DOHH2 (cell line): ENCODE data around the gene MRGPRF.

Experiments used
- H3F3A ChIP-seq: fragments of 200-600 bp; sonication (generic), shearing (Covaris generic); 2 replicates; pipeline ENCODE4 v1.6.0; 2016; ENCODE audit warnings: antibody characterized with exemption, mild to moderate bottlenecking; ENCODE audit not compliant: control insufficient read depth, insufficient read depth
- H3K27ac ChIP-seq: fragments of 200-600 bp; sonication (generic); 2 replicates; pipeline ENCODE4 v1.5.1; 2014; ENCODE audit warnings: low read depth, mild to moderate bottlenecking, low read length, moderate library complexity
- H3K27me3 ChIP-seq: fragments of 200-600 bp; sonication (generic); 2 replicates; pipeline ENCODE4 v1.6.1; 2014; ENCODE audit warnings: mild to moderate bottlenecking, low read length, mixed read lengths; ENCODE audit not compliant: control insufficient read depth
- H3K36me3 ChIP-seq: fragments of 200-600 bp; sonication (generic); 2 replicates; pipeline ENCODE4 v1.6.1; 2014; ENCODE audit warnings: mild to moderate bottlenecking, low read length, moderate library complexity, mixed read lengths; ENCODE audit not compliant: control insufficient read depth
- H3K4me1 ChIP-seq: fragments of 200-600 bp; sonication (generic); 2 replicates; pipeline ENCODE4 v1.6.1; 2014; ENCODE audit warnings: mild to moderate bottlenecking, low read length, mixed read lengths; ENCODE audit not compliant: control insufficient read depth
- H3K4me2 ChIP-seq: fragments of 200-600 bp; sonication (generic); 2 replicates; pipeline ENCODE4 v1.6.0; 2014; ENCODE audit warnings: mild to moderate bottlenecking, low read length, moderate library complexity
- H3K4me3 ChIP-seq: fragments of 200-600 bp; sonication (generic); 2 replicates; pipeline ENCODE4 v1.5.1; 2014; ENCODE audit warnings: mild to moderate bottlenecking, low read length, mixed read lengths
- H3K79me2 ChIP-seq: fragments of 200-600 bp; sonication (generic); 2 replicates; pipeline ENCODE4 v1.6.1; 2014; ENCODE audit warnings: mild to moderate bottlenecking, low read length, mixed read lengths; ENCODE audit not compliant: control insufficient read depth
- H3K9me2 ChIP-seq: fragments of 200-600 bp; sonication (generic); replicated peaks from 2 replicates; pipeline ENCODE4 v1.6.1; 2014; ENCODE audit warnings: mild to moderate bottlenecking, low read length, mixed read lengths; ENCODE audit not compliant: control insufficient read depth
- H3K9me3 ChIP-seq: fragments of 200-600 bp; sonication (generic); 2 replicates; pipeline ENCODE4 v1.6.1; 2014; ENCODE audit warnings: antibody characterized with exemption, low read length, mixed read lengths; ENCODE audit not compliant: control insufficient read depth, insufficient read depth
- H4K20me1 ChIP-seq: fragments of 200-600 bp; sonication (generic); 2 replicates; pipeline ENCODE4 v1.6.0; 2014; ENCODE audit warnings: low read depth, mild to moderate bottlenecking, antibody characterized with exemption, low read length, moderate library complexity; ENCODE audit not compliant: control insufficient read depth, insufficient read depth
- EZH2phosphoT487 ChIP-seq: fragments of 200-600 bp; sonication (generic); IDR thresholded peaks from 2 replicates; pipeline ENCODE4 v1.6.1; 2017; ENCODE audit warnings: borderline replicate concordance, mild to moderate bottlenecking, antibody characterized with exemption, low read length, moderate library complexity, mixed read lengths
- TF ChIP-seq, protein P1 (sequence below): fragments of 200-600 bp; sonication (generic); IDR thresholded peaks from one replicate; pipeline ENCODE4 v1.5.1; 2014; ENCODE audit warnings: antibody characterized with exemption, mild to moderate bottlenecking, low read depth, low read length; ENCODE audit not compliant: poor library complexity, severe bottlenecking

Gene MRGPRF

DNA sequence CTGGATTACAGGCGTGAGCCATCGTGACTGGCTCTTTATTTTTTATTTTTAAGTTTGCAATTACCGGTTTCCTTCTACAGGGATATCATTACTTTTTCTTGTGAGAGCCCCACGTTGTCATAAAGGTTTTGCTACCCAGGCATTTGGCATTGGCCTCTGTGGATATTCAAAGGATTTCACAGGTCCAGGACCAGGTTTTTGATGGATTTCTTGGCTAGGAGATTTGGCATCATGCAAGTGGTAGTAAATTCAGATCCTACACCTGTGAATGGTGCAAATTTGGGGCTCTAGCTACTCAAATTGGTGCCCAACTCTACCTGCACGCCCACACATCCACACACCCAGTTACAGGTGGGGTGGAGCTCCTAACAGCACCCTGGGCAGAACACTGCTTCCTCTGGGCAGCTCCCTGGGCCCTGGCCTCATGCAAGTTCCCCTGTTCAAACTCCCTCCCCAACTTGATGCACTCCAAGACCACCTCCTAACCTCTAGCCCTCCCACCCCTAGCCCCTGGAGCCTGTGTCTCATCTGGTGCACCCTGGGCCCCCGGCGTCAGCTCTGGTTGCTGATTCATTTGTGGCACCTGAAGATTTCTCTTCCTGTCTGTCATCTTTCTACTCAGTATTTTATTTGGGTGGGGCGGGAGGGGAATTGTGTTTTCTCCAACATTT, 23.0 kb downstream of the MRGPRF start:
- Histone ChIP-seq H3F3A (no peaks in the 10 kb centered on the region), H3K36me3 (no peaks in the 10 kb centered on the region), H3K4me3 (no peak overlapping the region), H3K4me2 (no peak overlapping the region), H3K9me3 (no peaks in the 10 kb centered on the region), H4K20me1 (no peaks in the 10 kb centered on the region), H3K27me3 (peaks cover 15% of the 10 kb centered on the region), H3K4me1 (no peaks in the 10 kb centered on the region), H3K27ac (no peak overlapping the region), H3K79me2 (no peaks in the 10 kb centered on the region), H3K9me2 (no peaks in the 10 kb centered on the region)
- TF ChIP-seq EZH2phosphoT487, result no peak
- TF ChIP-seq, protein P1, sequence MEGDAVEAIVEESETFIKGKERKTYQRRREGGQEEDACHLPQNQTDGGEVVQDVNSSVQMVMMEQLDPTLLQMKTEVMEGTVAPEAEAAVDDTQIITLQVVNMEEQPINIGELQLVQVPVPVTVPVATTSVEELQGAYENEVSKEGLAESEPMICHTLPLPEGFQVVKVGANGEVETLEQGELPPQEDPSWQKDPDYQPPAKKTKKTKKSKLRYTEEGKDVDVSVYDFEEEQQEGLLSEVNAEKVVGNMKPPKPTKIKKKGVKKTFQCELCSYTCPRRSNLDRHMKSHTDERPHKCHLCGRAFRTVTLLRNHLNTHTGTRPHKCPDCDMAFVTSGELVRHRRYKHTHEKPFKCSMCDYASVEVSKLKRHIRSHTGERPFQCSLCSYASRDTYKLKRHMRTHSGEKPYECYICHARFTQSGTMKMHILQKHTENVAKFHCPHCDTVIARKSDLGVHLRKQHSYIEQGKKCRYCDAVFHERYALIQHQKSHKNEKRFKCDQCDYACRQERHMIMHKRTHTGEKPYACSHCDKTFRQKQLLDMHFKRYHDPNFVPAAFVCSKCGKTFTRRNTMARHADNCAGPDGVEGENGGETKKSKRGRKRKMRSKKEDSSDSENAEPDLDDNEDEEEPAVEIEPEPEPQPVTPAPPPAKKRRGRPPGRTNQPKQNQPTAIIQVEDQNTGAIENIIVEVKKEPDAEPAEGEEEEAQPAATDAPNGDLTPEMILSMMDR, result no peak

DNA sequence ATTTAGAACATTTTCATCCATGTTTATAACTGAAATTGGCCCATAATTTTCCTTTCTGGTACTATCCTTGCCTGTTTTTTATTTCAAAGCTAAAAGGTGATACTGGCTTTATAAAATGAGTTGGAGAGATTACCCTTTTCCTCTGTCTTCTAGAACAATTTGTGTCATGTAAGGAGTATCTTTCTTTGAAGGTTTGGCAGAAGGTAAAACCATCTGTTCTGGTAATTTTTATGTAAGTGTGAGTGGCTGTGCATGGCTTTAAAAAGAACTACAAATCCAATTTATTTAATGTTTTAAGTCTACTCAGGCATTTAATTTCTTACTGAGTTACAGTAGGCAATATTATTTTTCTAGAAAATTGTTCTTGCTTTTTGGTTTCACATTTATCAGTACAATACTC, 24.6 kb downstream of the MRGPRF start:
- no peaks in the 10 kb centered on the region for H4K20me1 ChIP-seq
- no peaks in the 10 kb centered on the region for H3K36me3 ChIP-seq
- H3K27me3 ChIP-seq, result peaks cover 15% of the 10 kb centered on the region
- no peaks in the 10 kb centered on the region for H3K9me3 ChIP-seq
- H3F3A ChIP-seq, result no peaks in the 10 kb centered on the region
- H3K4me2 ChIP-seq, result no peak overlapping the region
- no peak overlapping the region for H3K4me3 ChIP-seq
- H3K27ac ChIP-seq, result no peak overlapping the region
- H3K79me2 ChIP-seq, result no peaks in the 10 kb centered on the region
- H3K4me1 ChIP-seq, result no peaks in the 10 kb centered on the region
- no peaks in the 10 kb centered on the region for H3K9me2 ChIP-seq
- no peak for TF ChIP-seq EZH2phosphoT487
- TF ChIP-seq, protein P1, result no peak

DNA sequence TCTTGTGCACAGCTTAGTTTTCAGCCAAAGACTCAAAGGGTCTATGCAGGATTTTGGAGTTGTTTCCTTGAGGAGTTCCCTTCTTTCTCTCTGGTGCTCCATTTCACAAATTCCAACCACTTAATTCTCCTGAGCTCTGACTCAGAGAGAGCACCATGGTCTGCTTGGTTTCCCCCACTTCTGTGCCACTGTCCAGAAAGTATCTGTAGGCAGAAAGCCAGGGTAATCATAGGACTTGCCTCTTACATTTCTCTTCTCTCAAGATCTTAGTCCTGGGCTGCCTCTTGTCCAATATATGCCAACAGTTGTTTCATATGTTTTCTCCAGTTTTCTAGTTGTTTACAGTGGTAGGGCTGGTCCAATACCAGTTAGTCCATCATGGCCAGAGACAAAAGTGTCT, 25.8 kb downstream of the MRGPRF start:
- H3K27me3 ChIP-seq, result peaks cover 15% of the 10 kb centered on the region
- H3K4me1 ChIP-seq, result no peaks in the 10 kb centered on the region
- H3K79me2 ChIP-seq, result no peaks in the 10 kb centered on the region
- H4K20me1 ChIP-seq, result no peaks in the 10 kb centered on the region
- TF ChIP-seq EZH2phosphoT487, result no peak
- TF ChIP-seq, protein P1, result no peak
- H3K9me3 ChIP-seq, result no peaks in the 10 kb centered on the region
- no peaks in the 10 kb centered on the region for H3F3A ChIP-seq
- no peaks in the 10 kb centered on the region for H3K9me2 ChIP-seq
- H3K4me3 ChIP-seq, result no peak overlapping the region
- H3K27ac ChIP-seq, result no peak overlapping the region
- no peaks in the 10 kb centered on the region for H3K36me3 ChIP-seq
- H3K4me2 ChIP-seq, result no peak overlapping the region
